NB4 (cell line): Measurements from ENCODE around the gene DSC2.

Experiments
- CTCF ChIP-seq: IDR thresholded peaks from one replicate; pipeline ENCODE4 v1.5.1; 2012; ENCODE audit warnings: low read depth, low read length
- MYC ChIP-seq: IDR thresholded peaks from 2 replicates; pipeline ENCODE4 v1.6.1; 2011; ENCODE audit warnings: low read depth, low read length
- POLR2A ChIP-seq: IDR thresholded peaks from 2 replicates; pipeline ENCODE4 v1.6.1; 2011; ENCODE audit warnings: mild to moderate bottlenecking; ENCODE audit not compliant: insufficient read length; ENCODE audit errors: extremely low read depth
- TF ChIP-seq, protein P1 (sequence below): IDR thresholded peaks from 2 replicates; pipeline ENCODE4 v1.6.1; 2011; ENCODE audit warnings: low read depth, low read length

DNA sequence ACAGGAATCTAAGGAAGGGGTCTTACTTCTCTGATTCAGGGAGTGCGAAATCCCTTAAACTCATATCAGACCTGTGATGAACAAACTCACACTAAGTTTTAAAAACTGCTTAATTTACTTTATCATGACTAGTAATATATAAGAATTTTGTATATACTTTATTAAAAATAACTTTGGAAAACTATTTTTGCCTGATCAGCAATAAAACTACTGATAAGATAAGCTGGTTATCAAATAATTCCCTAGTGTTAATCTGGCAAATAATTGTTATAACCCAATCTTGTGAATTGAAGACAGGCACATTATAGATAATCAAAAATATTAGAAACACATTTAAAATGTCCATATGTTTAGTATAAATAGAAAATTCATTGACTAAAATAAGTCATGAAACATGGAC, 36.0 kb downstream of the DSC2 start:
- TF ChIP-seq CTCF (no peak), POLR2A (no peak), MYC (no peak)
- TF ChIP-seq, protein P1, sequence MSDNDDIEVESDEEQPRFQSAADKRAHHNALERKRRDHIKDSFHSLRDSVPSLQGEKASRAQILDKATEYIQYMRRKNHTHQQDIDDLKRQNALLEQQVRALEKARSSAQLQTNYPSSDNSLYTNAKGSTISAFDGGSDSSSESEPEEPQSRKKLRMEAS = no peak
